ENCODE data around the gene GAS2L1. TPM values are rescaled to one million over a fixed set of nuclear protein-coding genes. Genes with fewer than 3 reads are reported as not detected.

GAS2L1 gene
- total and polyA plus RNA-seq, 8 donors: 4.4 to 81.1 (median 27.3) TPM

DNA sequence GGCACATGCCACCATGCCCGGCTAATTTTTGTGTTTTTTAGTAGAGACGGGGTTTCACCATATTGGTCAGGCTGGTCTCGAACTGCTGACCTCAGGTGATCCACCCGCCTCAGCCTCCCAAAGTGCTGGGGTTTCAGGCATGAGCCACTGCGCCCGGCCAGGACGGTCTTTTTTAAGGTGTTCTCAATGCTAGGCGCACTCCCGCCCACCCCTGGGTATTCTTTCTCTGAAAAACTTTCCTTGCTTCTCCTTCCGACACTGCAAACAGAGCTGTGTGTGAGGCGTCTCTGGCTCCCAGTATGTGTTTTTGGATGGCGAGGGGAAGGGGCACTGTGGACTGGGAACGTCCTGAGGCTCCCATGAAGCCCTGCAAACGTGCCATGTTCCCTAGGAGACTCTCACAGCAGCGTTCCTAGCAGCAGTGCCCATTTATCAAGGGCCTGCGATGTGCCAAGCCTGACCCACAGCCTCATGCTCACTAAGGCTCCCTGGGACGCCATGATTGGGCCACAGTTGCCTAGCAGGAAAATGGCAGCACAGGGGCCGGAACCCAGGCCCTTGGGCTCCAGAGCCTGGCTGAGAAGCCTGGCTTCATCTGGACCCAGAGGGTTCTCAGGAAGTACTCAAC lies 11.5 kb downstream of the GAS2L1 start:
- intact Hi-C loops (cut with DNase I; ENCODE audit: low total_unique reads): no loop called here
- DNase-seq: no peak

DNA sequence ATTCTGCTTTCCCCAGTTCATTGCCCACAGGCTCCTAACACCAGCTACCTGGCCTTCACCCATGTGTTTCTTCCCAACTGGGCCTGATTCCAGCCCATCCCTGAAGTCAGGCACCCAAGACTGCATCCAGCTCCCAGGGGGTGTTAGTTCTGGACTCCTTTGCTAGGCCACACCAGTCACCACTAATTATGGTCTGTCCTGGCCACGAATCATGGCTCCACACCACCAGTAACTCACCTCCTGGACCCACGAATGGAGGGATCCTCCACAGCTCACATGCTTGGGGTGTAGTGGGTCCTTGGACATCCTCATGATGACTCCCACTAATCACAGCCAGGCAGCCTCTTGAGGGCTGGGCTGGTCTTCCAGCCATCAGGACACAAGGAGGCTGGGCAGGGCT lies 12.6 kb downstream of the GAS2L1 start:
- Histone ChIP-seq H3K4me1 (peaks cover 18 to 28% (median 20%) of the 10 kb centered on the region in 4 donors), H3K36me3 (no peaks in the 10 kb centered on the region), H3K9me3 (no peaks in the 10 kb centered on the region), H3K27ac (no peak overlapping the region), H3K4me3 (no peak overlapping the region), H3K27me3 (peaks cover 15 to 31% (median 28%) of the 10 kb centered on the region in 3 donors)
- whole genome bisulfite sequencing, 5 donors: 79 to 95% (median 88%) methylated on average over 2 of the region's 2 CpGs
- intact Hi-C loops (cut with DNase I; ENCODE audit: low total_unique reads): no loop called here
- TF ChIP-seq CTCF (IDR thresholded peaks at IDR 0.05) (no peak), POLR2AphosphoS5 (IDR thresholded peaks at IDR 0.05) (no peak)
- no peak for DNase-seq

More for the DNA sequence above, 11.5 kb downstream of the GAS2L1 start:
- 89 to 95% (median 93%) methylated on average over 17 to 18 of the region's 18 CpGs for WGBS, 5 donors
- peaks cover 29 to 40% (median 31%) of the 10 kb centered on the region in 4 donors for H3K4me1 ChIP-seq
- H3K27me3 ChIP-seq: peaks cover 15 to 42% (median 39%) of the 10 kb centered on the region in 3 donors
- H3K9me3 ChIP-seq: no peaks in the 10 kb centered on the region
- no peak overlapping the region for H3K4me3 ChIP-seq
- H3K27ac ChIP-seq: no peak overlapping the region
- TF ChIP-seq EP300 (IDR thresholded peaks at IDR 0.05) (no peak), CTCF (IDR thresholded peaks at IDR 0.05) (no peak), POLR2AphosphoS5 (IDR thresholded peaks at IDR 0.05) (no peak), POLR2A (IDR thresholded peaks at IDR 0.05) (no peak)
- no peaks in the 10 kb centered on the region for H3K36me3 ChIP-seq

- peaks cover 3 to 14% (median 5%) of the 10 kb centered on the region in 4 donors for H3K4me1 ChIP-seq
- no peaks in the 10 kb centered on the region for H3K9me3 ChIP-seq
- 50 to 81% (median 60%) methylated on average over 1 of the region's 1 CpG for WGBS, 5 donors
- intact Hi-C loops (cut with DNase I; ENCODE audit: low total_unique reads): no loop called here
- no peak for DNase-seq
- no peak overlapping the region for H3K27ac ChIP-seq
- no peaks in the 10 kb centered on the region for H3K36me3 ChIP-seq
- TF ChIP-seq EP300 (IDR thresholded peaks at IDR 0.05) (no peak), POLR2A (IDR thresholded peaks at IDR 0.05) (no peak), CTCF (IDR thresholded peaks at IDR 0.05) (no peak), POLR2AphosphoS5 (IDR thresholded peaks at IDR 0.05) (no peak)
- H3K4me3 ChIP-seq: no peak overlapping the region
- H3K27me3 ChIP-seq: peaks cover 9 to 16% (median 13%) of the 10 kb centered on the region in 3 donors
Observed at GRCh38 chr22:29320546-29320945, 14.1 kb downstream of the GAS2L1 start.

DNA sequence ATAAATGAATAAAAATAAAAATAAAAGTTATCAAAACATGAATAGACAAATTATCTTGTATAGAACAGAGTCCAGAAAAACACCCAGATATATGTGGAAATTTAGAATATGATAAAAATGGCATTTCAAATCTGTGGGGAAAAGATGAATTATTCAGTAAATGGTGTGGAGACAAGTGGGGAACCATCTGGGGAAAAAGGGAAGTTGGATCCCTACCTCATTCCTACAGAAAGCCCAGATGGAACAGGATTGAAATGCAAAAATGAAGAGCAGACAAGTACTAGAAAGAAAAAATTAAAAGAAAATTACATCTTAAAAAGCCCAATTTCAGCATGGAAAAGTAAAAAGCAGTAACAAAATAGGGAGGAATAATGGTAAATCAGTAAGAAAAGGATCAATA lies 17.2 kb downstream of the GAS2L1 start:
- DNase-seq: no peak
- Histone ChIP-seq H3K27me3 (no peaks in the 10 kb centered on the region), H3K4me3 (no peak overlapping the region), H3K36me3 (peaks cover 23 to 28% (median 27%) of the 10 kb centered on the region in 4 donors), H3K9me3 (no peaks in the 10 kb centered on the region), H3K4me1 (peaks cover 0 to 9% (median 0%) of the 10 kb centered on the region in 4 donors), H3K27ac (no peak overlapping the region)
- TF ChIP-seq POLR2A (IDR thresholded peaks at IDR 0.05): no peak
- no peak for TF ChIP-seq EP300 (IDR thresholded peaks at IDR 0.05)
- no peak for TF ChIP-seq CTCF (IDR thresholded peaks at IDR 0.05)
- TF ChIP-seq POLR2AphosphoS5 (IDR thresholded peaks at IDR 0.05): no peak
- intact Hi-C loops (cut with DNase I; ENCODE audit: low total_unique reads): no loop called here

All from stomach (tissue), 9 donors.